GM21515 (cell line): ENCODE data around the gene ELMO2.

Experiments
- ATAC-seq: cut with Tn5 transposase; IDR thresholded peaks from one replicate; pipeline ENCODE4 v1.9.1; 2021; ENCODE audit not compliant: unreplicated experiment

Gene ELMO2

GRCh38 chr20:46334303-46334904 is 72.0 kb downstream of the ELMO2 start:
- no peak for ATAC-seq

DNA sequence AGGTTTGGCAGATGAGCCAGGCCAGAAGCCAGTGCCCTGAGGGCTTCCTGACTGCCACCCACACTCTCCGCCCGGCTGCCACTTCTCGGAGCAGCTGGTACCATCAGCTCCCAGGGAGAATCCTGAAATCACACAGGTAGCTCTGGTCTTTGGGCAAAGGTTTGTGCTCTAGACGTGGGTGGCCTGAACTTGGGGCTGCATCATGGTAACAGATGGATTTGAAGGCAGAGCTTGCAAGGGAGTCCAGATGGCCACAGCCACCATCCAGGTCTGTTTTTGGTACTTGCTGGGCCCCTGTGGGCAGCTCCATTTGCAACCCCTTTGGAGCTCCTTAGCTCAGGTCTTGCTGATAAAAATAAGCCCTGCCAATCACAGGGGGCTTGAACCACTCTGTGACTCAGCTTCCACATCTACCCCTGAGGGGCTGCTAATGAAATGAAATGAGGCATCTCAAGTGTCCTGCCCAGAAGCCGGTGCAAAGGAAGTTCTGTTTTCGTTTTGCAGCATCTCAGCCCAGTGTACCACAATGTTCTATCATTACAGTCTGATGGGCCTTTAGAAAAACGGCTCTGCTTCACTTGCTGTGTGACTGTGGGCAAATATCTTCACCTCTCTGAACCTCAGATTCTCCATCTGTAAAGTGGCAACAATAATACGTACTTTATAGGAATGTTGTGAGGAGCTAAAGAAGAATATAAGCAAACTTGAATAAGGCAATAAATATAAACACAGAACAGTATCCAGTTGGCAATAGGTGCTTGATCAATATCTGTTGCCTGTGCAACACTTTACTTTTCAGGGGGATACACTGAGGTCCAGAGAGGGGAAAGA is 73.0 kb downstream of the ELMO2 start:
- ATAC-seq: no peak

- no peak for ATAC-seq
Observed at GRCh38 chr20:46332373-46333160, 73.8 kb downstream of the ELMO2 start.

- no peak for ATAC-seq
Observed at GRCh38 chr20:46331611-46332361, 74.6 kb downstream of the ELMO2 start.

DNA sequence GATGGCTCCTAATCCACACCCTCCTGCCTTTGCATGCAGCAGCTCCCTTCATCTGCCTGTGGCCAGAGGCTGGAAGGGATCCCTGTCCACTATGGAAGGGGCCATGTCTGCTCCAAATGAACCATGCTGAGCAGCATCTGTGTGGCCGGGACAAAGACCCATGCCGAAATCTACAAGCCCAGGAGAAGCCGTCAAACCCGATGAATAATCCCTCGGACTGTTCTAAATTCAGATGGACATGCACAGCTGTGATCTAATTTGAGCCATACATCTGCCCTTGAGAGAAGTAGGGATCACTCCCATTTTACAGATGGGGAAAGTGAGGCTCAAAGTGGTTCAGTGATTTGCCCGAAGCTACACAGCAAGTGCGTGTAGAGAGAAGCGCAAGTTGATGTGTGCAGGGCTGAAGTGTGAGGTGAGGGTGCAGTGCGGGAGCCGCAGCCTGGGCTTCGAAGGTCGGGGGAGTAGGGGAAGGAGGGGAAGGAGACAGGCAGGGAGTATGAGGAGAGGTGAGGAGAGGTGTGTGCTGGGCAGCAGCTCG is 75.5 kb downstream of the ELMO2 start:
- ATAC-seq: no peak

GRCh38 chr20:46330072-46330763 is 76.2 kb downstream of the ELMO2 start:
- ATAC-seq: no peak

DNA sequence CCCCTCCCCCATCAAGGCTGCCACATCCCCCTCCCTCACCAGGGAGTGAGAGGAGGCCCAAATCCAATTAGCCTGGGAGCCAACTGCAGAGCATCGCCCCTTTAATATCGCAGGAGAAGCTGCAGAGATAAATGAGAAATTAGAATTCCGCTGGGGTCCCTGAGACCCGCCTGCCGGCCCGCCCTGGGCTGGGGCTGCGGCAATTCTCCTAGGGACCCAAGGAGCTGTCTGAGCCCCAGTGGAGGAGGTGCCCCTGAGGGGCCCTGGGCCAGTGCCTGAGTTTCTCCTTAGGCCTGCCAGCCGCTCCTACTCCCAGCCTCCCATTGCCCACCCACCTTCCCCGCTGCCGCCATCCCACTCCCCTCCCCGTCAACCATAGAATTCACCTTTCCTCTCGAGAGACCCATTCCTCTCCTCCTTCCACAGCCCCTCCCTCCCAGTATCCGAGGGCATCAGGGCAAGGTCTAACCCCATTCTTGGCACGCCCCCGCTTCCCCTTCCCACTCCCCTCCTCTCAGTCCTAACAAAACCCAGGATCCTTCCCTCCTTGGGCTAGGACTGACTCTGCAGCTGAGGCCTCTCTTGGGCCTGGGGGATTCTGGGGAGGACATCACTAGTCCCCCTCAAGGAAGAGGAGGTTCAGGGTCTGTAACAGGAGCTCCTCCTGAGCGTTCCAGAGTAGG is 78.1 kb downstream of the ELMO2 start:
- no peak for ATAC-seq

GRCh38 chr20:46327557-46327956 is 78.9 kb downstream of the ELMO2 start:
- ATAC-seq: no peak

GRCh38 chr20:46325789-46326188 is 80.6 kb downstream of the ELMO2 start:
- no peak for ATAC-seq

GRCh38 chr20:46324960-46325703 is 81.3 kb downstream of the ELMO2 start:
- no peak for ATAC-seq

DNA sequence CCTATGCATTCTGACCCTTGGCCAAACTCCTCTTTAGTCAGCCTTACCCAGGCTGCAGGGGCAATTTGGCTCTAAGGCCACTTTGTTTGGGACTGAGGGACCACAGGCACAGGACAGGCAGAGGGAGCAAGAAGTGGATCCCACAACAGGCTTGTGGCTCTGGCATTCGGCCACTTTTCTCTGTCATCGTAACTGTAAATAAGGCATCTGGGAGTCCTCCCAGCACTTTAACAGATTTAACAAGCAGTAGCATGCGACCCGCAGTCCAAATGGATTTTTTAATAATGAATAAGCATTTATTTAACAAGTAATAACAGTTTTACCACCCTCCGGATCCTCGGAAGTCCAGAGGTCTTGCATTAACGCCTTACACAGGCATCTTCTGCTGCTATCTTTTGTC is 82.0 kb downstream of the ELMO2 start:
- ATAC-seq: no peak

DNA sequence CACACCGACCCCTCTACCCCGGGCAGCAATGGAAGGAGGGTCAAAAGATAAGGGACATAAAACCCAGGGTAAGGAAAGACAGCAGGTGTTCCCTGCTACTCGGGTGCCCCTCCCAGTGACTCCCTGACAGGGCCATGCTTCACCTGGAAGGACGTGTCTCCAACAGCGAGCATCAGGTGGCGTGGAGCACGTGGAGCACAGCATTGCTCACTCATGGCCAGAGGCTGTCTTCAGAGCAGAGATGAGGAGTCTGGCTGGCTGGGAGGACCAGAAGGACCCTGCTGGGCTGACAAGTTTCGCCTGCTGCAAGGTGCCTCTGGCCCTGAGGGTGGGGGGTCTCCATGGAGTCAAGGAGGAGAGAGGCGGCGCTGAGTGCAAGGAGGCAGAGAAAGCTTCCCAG is 82.9 kb downstream of the ELMO2 start:
- ATAC-seq: no peak

DNA sequence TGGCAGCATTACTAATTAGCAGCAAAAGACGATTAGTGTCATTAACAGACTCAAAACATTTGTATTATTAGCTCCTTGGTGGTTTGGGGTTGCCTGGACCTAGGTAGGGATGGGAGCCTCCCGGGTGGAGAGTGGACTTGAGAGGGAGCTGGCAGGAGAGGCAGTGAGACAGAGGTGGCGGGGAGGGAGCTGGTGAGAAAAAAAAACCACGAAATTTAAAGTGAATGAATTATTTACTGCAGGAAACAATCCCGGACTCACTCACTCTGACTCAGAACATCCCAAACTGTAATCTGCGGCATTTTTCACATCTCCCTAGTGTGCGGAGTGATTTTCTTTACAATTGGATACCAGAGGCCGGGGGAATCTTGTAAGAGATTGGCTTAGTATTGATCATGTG is 83.8 kb downstream of the ELMO2 start:
- ATAC-seq: no peak

DNA sequence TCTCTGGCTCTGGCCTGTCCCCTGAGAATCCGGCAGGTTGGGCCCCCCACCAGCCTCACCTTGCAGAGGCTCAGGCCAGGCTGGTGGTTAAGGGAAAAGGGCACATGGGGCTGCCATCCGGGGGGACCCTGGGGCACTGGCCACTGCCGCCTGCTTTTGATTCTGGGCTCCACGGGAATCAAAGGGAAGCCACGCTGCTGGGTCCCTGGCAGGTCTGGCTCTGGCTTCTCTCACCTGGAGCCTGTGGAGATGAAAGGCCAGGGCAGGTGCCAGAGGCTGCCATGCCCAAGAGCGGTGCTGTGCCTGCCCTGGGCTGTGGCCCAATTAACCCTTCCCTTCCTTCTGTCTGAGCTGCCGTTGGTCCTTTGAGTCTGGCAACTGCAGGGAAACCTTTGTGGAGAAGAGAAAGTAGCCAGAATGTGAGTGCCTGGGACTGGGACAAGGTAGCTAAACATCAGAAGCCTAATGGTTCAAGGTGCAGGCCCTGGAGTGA is 88.7 kb downstream of the ELMO2 start:
- ATAC-seq: no peak

DNA sequence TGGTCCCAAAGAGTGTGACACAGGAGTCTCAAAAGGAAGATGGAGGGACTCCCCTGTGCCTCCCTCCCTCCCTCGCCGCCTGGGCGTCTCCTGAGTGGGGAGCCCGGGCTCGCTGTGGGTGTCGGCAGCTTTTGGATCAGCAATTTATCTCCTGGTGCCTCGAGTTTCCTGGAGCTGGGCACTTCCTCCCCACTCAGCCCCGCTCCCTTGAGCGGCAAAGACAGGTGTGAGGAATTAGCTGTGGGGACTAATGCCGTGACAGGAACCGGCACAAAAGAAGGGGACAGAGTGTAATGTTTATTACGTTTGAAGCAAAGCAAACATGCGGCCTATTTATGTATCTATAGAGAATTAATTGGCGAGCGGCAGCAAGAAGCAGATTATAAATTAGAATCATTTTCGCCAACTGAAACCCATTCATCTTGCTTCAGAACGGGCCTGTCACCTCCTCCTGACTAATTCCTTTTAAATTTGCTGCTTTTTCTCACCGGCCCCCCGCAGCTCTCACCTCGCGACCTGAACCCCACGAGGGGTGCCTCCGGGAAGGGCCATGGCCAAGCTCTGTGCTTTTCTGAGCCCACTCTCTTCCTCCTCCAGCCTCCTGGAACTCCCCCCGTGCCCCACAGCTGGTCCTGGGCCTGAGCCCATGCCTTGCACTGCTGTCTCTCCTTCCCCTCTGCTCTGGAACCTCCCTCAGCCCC is 89.3 kb downstream of the ELMO2 start:
- no peak for ATAC-seq
